GM12891 (cell line): ENCODE measurements around the gene PHRF1.

Experiments used
- PAX5 ChIP-seq: IDR thresholded peaks from 2 replicates; pipeline ENCODE4 v1.6.1; 2011; ENCODE audit warnings: low read length, moderate library complexity, mild to moderate bottlenecking; ENCODE audit not compliant: insufficient read depth, severe bottlenecking
- POLR2A ChIP-seq: IDR thresholded peaks from 2 replicates; pipeline ENCODE4 v1.6.1; 2011; ENCODE audit warnings: low read depth, low read length, control low read depth
- POLR2AphosphoS5 ChIP-seq: IDR thresholded peaks from 2 replicates; pipeline ENCODE4 v1.6.1; 2011; ENCODE audit warnings: low read depth, low read length, control low read depth
- POU2F2 ChIP-seq: IDR thresholded peaks from 2 replicates; pipeline ENCODE4 v1.6.1; 2011; ENCODE audit warnings: low read depth, mild to moderate bottlenecking, control low read depth, low read length, moderate library complexity
- SPI1 ChIP-seq: IDR thresholded peaks from 2 replicates; pipeline ENCODE4 v1.6.1; 2011; ENCODE audit warnings: low read depth, low read length, control low read depth
- TAF1 ChIP-seq: IDR thresholded peaks from 2 replicates; pipeline ENCODE4 v1.6.1; 2011; ENCODE audit warnings: low read depth, low read length, control low read depth

DNA sequence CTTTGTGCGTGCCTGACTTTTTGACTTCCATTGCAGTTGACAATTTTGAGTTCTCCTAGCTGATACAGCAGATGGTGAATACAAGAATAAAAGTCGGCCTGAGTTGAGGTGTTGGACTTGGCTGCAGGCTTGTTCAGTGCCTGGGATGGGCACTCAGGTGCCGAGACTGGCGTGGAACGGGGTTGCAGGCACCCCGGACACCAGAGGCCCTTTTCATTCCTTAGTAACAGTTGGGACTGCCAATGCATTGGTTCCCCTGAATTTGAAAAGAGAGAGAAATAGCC lies 1.3 kb downstream of the PHRF1 start:
- TF ChIP-seq TAF1: no peak
- no peak for TF ChIP-seq POLR2AphosphoS5
- TF ChIP-seq SPI1: no peak
- TF ChIP-seq POLR2A: no peak
- TF ChIP-seq PAX5: no peak
- no peak for TF ChIP-seq POU2F2
